ENCODE data around the gene INSM1. TPM values are rescaled to one million over a fixed set of nuclear protein-coding genes. Genes with fewer than 3 reads are reported as not detected.

Gene INSM1
- total RNA-seq, 2 experiments from 2014 or later = 0.25 to 0.38 TPM

- DNase-seq = no peak
- no peaks in the 10 kb centered on the region for H3K27me3 Mint-ChIP-seq (ENCODE audit: low read depth)
- no peaks in the 10 kb centered on the region for H3K9me3 Mint-ChIP-seq
- peaks cover 2% of the 10 kb centered on the region for H3K36me3 Mint-ChIP-seq (ENCODE audit: low read depth)
- H3K4me1 Mint-ChIP-seq (ENCODE audit: low read depth) = peaks cover 1% of the 10 kb centered on the region
- CTCF ChIA-PET = no interaction called here
- no peak overlapping the region for H3K27ac Mint-ChIP-seq
- no peak overlapping the region for H3K4me3 Mint-ChIP-seq
- intact Hi-C loops (cut with micrococcal nuclease) = no loop called here
Measured at GRCh38 chr20:20405623-20406022, 37.7 kb downstream of the INSM1 start.

GRCh38 chr20:20406306-20406705, 38.4 kb downstream of the INSM1 start:
- H3K36me3 Mint-ChIP-seq (ENCODE audit: low read depth) = no peaks in the 10 kb centered on the region
- CTCF ChIA-PET = no interaction called here
- H3K4me1 Mint-ChIP-seq (ENCODE audit: low read depth) = peaks cover 1% of the 10 kb centered on the region
- H3K9me3 Mint-ChIP-seq = no peaks in the 10 kb centered on the region
- intact Hi-C loops (cut with micrococcal nuclease) = no loop called here
- DNase-seq = no peak
- H3K4me3 Mint-ChIP-seq = no peak overlapping the region
- no peaks in the 10 kb centered on the region for H3K27me3 Mint-ChIP-seq (ENCODE audit: low read depth)
- H3K27ac Mint-ChIP-seq = no peak overlapping the region

DNA sequence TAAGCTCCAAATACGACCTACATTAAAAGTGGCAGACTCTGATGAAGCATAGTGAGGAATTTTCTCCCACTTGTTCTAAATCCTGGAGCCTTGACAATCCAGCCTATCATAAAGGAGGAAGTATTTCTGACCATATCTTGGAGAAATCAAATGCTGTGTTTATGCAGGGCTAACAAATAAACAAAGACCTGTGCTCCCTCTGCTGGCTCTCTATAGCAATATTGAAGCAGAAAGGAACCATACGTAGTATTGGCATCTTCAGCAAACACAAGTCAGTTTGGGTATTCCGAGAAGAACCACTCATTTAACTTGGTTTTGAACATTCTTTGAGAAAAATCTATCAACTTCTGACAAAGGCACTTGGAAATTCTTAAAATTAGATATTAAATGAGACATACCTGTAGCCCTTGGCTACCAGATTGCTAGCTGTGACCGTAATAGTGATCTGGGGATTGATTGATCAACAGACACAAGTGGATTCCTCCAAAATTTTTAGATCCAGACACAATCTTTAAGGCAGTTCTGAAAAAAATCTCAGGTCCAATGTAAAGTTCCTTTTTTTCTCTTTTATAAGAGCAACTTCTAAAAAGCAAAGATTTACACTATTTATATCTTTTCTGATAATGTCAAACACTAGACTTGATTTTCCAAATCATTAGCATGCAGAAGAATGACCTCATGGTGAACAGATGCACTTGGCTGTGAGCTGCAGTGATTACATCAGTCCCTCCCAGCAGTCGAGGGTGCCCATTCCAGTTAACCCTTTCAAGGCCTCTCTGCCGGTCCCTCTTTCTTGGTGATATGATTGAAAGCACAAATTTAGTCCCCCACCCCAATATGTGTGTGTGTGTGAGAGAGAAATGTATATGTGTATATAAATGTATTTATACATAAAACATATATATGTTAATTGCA, 40.2 kb downstream of the INSM1 start:
- no peak overlapping the region for H3K4me3 Mint-ChIP-seq
- H3K27ac Mint-ChIP-seq = no peak overlapping the region
- H3K36me3 Mint-ChIP-seq (ENCODE audit: low read depth) = peaks cover 2% of the 10 kb centered on the region
- no peak for DNase-seq
- CTCF ChIA-PET = no interaction called here
- intact Hi-C loops (cut with micrococcal nuclease) = no loop called here
- peaks cover 8% of the 10 kb centered on the region for H3K4me1 Mint-ChIP-seq (ENCODE audit: low read depth)
- no peaks in the 10 kb centered on the region for H3K27me3 Mint-ChIP-seq (ENCODE audit: low read depth)
- H3K9me3 Mint-ChIP-seq = no peaks in the 10 kb centered on the region

DNA sequence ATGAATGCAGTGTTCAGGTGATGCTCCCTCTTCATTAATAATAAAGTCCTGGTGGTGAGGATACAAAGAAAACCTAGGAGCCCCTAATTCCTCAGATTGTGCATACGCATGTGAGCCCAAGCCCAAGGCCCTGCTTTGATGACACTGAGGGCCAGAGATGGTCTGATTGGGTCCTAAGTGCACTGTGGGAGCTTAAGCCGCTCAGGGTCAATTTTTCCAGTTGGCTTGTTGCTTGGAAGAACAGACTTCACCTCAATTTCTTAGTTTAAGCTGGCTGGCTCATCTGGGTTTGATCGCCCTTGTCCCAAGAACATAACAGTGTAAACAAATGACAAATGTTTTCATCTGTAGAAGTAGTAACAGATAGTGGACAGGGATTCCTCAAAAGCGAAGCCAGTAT, 41.4 kb downstream of the INSM1 start:
- CTCF ChIA-PET = no interaction called here
- no peak for DNase-seq
- intact Hi-C loops (cut with micrococcal nuclease) = no loop called here
- Mint-ChIP-seq H3K27ac (no peak overlapping the region), H3K36me3 (ENCODE audit: low read depth) (peaks cover 2% of the 10 kb centered on the region), H3K27me3 (ENCODE audit: low read depth) (no peaks in the 10 kb centered on the region), H3K4me3 (no peak overlapping the region), H3K4me1 (ENCODE audit: low read depth) (peaks cover 7% of the 10 kb centered on the region), H3K9me3 (no peaks in the 10 kb centered on the region)

DNA sequence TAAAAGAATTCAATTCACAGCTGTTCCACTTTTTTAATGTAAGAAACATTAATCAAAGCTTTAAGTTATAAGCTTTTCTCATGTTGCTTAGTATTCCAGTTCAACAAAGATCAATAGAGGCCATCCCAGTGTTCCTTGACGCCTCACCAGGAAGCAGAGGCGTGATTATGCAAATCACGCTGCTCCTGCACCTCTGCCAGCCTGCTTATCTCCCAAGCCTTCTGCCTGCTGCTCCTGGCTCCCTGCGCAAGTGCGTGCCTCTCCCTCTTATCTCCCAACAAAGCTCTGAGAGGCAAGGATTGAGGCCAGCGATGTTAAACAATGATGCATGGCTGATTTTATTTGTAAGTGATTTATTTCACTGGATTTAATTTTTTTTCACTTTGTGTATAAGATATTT, 42.8 kb downstream of the INSM1 start:
- no peaks in the 10 kb centered on the region for H3K27me3 Mint-ChIP-seq (ENCODE audit: low read depth)
- CTCF ChIA-PET = no interaction called here
- peaks cover 2% of the 10 kb centered on the region for H3K36me3 Mint-ChIP-seq (ENCODE audit: low read depth)
- H3K4me3 Mint-ChIP-seq = no peak overlapping the region
- peak overlapping the region; percentile 26 for H3K27ac Mint-ChIP-seq
- peaks cover 7% of the 10 kb centered on the region for H3K4me1 Mint-ChIP-seq (ENCODE audit: low read depth)
- H3K9me3 Mint-ChIP-seq = no peaks in the 10 kb centered on the region
- no peak for DNase-seq
- intact Hi-C loops (cut with micrococcal nuclease) = no loop called here

DNA sequence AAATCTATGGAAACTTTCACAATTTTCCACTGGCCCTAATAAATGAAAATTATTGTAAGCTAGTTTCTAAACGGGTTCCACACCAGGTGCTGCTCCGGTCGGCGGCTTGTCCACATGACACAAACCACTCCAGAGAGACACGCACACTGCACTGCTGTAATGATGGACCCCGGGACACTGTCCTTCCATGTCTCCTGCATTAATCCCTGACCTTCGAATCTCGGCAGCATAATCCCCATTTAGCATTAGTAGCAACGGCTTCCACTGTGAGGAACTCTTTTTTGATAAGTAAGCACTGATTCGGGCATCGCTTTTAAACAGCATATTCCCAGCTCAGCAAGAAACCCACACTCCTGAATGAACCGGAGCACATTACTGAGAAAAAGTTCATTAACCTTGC, 43.5 kb downstream of the INSM1 start:
- CTCF ChIA-PET = interaction anchor here (0.6 kb wide), 1 partner anchor 75 kb away, joined by 3 read pairs; no protein-coding TSS in a partner anchor
- intact Hi-C loops (cut with micrococcal nuclease) = no loop called here
- Mint-ChIP-seq H3K27ac (no peak overlapping the region), H3K4me1 (ENCODE audit: low read depth) (peaks cover 7% of the 10 kb centered on the region), H3K27me3 (ENCODE audit: low read depth) (no peaks in the 10 kb centered on the region), H3K36me3 (ENCODE audit: low read depth) (peaks cover 2% of the 10 kb centered on the region), H3K9me3 (no peaks in the 10 kb centered on the region), H3K4me3 (no peak overlapping the region)
- DNase-seq = no peak

GRCh38 chr20:20411836-20412235, 43.9 kb downstream of the INSM1 start:
- intact Hi-C loops (cut with micrococcal nuclease) = loop anchor here (2.0 kb wide), 1 partner anchor 79 kb away; no protein-coding TSS in a partner anchor
- Mint-ChIP-seq H3K9me3 (no peaks in the 10 kb centered on the region), H3K36me3 (ENCODE audit: low read depth) (peaks cover 2% of the 10 kb centered on the region), H3K27me3 (ENCODE audit: low read depth) (no peaks in the 10 kb centered on the region), H3K4me1 (ENCODE audit: low read depth) (peaks cover 7% of the 10 kb centered on the region), H3K4me3 (no peak overlapping the region), H3K27ac (no peak overlapping the region)
- no peak for DNase-seq
- CTCF ChIA-PET = interaction anchor here (0.6 kb wide), 1 partner anchor 74 kb away, joined by 3 read pairs; no protein-coding TSS in a partner anchor

DNA sequence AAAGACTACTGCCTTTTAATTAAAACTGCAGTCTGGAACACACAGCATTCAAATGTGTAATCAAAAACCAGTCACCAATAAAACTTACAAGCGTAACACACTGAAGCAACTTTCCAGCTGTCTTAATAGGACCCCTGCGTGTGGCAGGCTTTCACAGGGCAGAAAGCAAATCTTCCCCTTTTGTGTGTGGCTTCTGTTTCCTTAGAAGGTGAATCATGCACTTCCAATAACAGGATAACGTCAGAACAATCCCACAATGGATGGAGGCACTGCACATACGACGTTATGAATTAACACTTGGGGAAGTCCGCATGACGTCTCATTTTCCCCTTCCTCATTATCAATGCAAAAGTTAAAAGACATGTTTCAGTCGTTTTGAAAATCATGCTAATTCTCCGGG, 44.8 kb downstream of the INSM1 start:
- no peak overlapping the region for H3K27ac Mint-ChIP-seq
- CTCF ChIA-PET = no interaction called here
- no peaks in the 10 kb centered on the region for H3K27me3 Mint-ChIP-seq (ENCODE audit: low read depth)
- no peak overlapping the region for H3K4me3 Mint-ChIP-seq
- DNase-seq = peak; percentile 30
- peaks cover 2% of the 10 kb centered on the region for H3K36me3 Mint-ChIP-seq (ENCODE audit: low read depth)
- intact Hi-C loops (cut with micrococcal nuclease) = loop anchor here (2.0 kb wide), 1 partner anchor 78 kb away; no protein-coding TSS in a partner anchor
- no peaks in the 10 kb centered on the region for H3K9me3 Mint-ChIP-seq
- H3K4me1 Mint-ChIP-seq (ENCODE audit: low read depth) = peaks cover 7% of the 10 kb centered on the region

GRCh38 chr20:20413810-20414281, 45.9 kb downstream of the INSM1 start:
- no peaks in the 10 kb centered on the region for H3K27me3 Mint-ChIP-seq (ENCODE audit: low read depth)
- H3K27ac Mint-ChIP-seq = no peak overlapping the region
- intact Hi-C loops (cut with micrococcal nuclease) = loop anchor here (2.0 kb wide), 1 partner anchor 77 kb away; no protein-coding TSS in a partner anchor

DNA sequence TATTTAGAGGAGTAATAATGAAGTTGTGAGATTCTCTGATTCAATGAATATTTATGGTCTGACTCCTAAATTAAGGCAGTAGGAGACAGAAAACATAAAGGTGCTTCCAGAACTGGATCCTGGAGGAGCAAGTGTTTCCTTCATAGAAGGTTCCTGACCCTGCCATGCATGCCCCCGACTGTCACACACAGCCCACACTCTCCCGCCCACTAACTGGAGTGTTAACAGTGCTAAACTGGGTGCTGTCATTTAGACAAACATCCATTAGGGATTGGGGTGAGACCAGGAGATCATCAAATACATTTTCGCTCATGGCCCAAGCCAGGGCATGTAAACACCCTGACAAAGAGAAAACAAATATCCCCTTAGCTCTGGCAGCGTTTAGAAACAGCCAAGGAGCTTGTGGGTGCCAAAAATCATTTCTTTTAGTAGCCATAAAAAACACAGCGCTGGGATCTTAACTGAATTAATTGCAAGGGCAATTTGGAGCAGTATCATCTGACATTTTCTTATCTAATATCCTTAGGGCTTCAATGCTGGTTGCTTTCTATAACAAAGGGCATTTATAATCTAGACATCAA, 46.8 kb downstream of the INSM1 start:
- CTCF ChIA-PET = interaction anchor here (1.1 kb wide), 1 partner anchor 33 kb away, joined by 3 read pairs; no protein-coding TSS in a partner anchor
- no peaks in the 10 kb centered on the region for H3K27me3 Mint-ChIP-seq (ENCODE audit: low read depth)
- intact Hi-C loops (cut with micrococcal nuclease) = no loop called here
- H3K9me3 Mint-ChIP-seq = no peaks in the 10 kb centered on the region
- peaks cover 2% of the 10 kb centered on the region for H3K36me3 Mint-ChIP-seq (ENCODE audit: low read depth)
- H3K4me1 Mint-ChIP-seq (ENCODE audit: low read depth) = peaks cover 7% of the 10 kb centered on the region
- H3K27ac Mint-ChIP-seq = no peak overlapping the region
- H3K4me3 Mint-ChIP-seq = no peak overlapping the region
- no peak for DNase-seq

More at GRCh38 chr20:20413810-20414281, 45.9 kb downstream of the INSM1 start:
- no peak for DNase-seq
- H3K4me1 Mint-ChIP-seq (ENCODE audit: low read depth) = peaks cover 7% of the 10 kb centered on the region
- H3K4me3 Mint-ChIP-seq = no peak overlapping the region
- no peaks in the 10 kb centered on the region for H3K9me3 Mint-ChIP-seq
- CTCF ChIA-PET = no interaction called here
- H3K36me3 Mint-ChIP-seq (ENCODE audit: low read depth) = peaks cover 2% of the 10 kb centered on the region

- CTCF ChIA-PET = interaction anchor here (1.1 kb wide), 1 partner anchor 33 kb away, joined by 3 read pairs; no protein-coding TSS in a partner anchor
- no peaks in the 10 kb centered on the region for H3K27me3 Mint-ChIP-seq (ENCODE audit: low read depth)
- peaks cover 2% of the 10 kb centered on the region for H3K36me3 Mint-ChIP-seq (ENCODE audit: low read depth)
- peaks cover 7% of the 10 kb centered on the region for H3K4me1 Mint-ChIP-seq (ENCODE audit: low read depth)
- intact Hi-C loops (cut with micrococcal nuclease) = no loop called here
- DNase-seq = no peak
- H3K27ac Mint-ChIP-seq = no peak overlapping the region
- H3K4me3 Mint-ChIP-seq = no peak overlapping the region
- H3K9me3 Mint-ChIP-seq = no peaks in the 10 kb centered on the region
Measured at GRCh38 chr20:20415321-20415720, 47.4 kb downstream of the INSM1 start.

GRCh38 chr20:20417876-20418676, 50.2 kb downstream of the INSM1 start:
- Mint-ChIP-seq H3K36me3 (ENCODE audit: low read depth) (peaks cover 5% of the 10 kb centered on the region), H3K4me1 (ENCODE audit: low read depth) (peaks cover under 1% of the 10 kb centered on the region), H3K4me3 (no peak overlapping the region), H3K9me3 (no peaks in the 10 kb centered on the region), H3K27ac (no peak overlapping the region), H3K27me3 (ENCODE audit: low read depth) (no peaks in the 10 kb centered on the region)
- CTCF ChIA-PET = no interaction called here
- intact Hi-C loops (cut with micrococcal nuclease) = no loop called here
- no peak for DNase-seq

All from activated naive CD4-positive, alpha-beta T cell treated with anti-CD3 and anti-CD28 coated beads for 36 hours (primary cell).